ENCODE results near the gene TMEM145.

The TMEM145 gene

GRCh38 chr19:42290136-42290522, 23.0 kb upstream of the TMEM145 start:
- DNase-seq: no peak

DNA sequence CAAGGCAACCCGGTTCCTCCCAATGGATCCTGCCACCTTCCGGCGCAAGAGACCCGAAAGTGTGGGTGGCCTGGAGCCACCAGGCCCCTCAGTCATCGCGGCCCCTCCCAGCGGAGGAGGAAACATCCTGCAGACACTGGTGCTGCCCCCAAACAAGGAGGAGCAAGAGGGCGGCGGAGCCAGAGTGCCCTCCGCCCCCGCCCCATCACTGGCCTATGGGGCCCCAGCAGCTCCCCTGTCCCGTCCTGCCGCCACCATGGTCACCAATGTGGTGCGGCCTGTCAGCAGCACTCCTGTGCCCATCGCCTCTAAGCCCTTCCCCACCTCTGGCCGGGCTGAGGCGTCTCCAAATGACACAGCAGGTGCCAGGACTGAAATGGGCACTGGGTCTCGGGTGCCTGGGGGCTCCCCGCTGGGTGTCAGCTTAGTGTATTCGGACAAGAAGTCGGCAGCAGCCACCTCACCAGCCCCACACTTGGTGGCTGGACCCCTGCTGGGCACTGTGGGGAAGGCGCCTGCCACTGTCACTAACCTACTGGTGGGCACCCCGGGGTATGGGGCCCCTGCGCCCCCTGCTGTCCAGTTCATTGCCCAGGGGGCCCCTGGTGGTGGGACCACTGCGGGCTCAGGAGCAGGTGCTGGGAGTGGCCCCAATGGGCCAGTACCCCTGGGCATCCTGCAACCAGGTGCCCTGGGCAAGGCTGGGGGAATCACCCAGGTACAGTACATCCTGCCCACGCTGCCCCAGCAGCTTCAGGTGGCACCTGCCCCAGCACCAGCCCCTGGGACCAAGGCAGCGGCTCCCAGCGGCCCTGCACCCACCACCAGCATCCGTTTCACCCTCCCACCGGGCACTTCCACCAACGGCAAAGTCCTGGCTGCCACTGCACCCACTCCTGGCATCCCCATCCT, 22.3 kb upstream of the TMEM145 start:
- DNase-seq: no peak

- no peak for DNase-seq
Observed at GRCh38 chr19:42291435-42291810, 21.7 kb upstream of the TMEM145 start.

GRCh38 chr19:42292042-42292960, 20.8 kb upstream of the TMEM145 start:
- DNase-seq: no peak

GRCh38 chr19:42292963-42293362, 20.1 kb upstream of the TMEM145 start:
- no peak for DNase-seq

DNA sequence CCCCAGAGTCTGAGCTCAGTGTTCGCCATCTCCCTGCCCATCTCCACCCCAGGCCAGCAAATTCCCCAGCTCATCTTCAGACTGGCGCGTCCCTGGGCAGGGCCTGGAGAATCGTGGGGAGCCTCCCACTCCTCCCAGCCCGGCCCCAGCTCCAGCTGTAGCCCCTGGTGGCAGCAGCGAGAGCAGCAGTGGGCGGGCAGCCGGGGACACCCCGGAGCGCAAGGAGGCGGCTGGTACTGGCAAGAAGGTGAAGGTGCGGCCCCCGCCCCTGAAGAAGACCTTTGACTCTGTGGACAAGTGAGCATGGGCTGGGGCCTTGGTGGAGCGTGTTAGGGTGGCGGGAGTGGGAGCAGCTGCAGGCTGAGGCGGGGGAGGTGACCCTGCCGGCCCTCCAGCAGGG, 19.6 kb upstream of the TMEM145 start:
- DNase-seq: no peak

GRCh38 chr19:42293948-42294347, 19.2 kb upstream of the TMEM145 start:
- no peak for DNase-seq

GRCh38 chr19:42294471-42295137, 18.5 kb upstream of the TMEM145 start:
- DNase-seq: no peak

GRCh38 chr19:42295342-42295741, 17.8 kb upstream of the TMEM145 start:
- no peak for DNase-seq

DNA sequence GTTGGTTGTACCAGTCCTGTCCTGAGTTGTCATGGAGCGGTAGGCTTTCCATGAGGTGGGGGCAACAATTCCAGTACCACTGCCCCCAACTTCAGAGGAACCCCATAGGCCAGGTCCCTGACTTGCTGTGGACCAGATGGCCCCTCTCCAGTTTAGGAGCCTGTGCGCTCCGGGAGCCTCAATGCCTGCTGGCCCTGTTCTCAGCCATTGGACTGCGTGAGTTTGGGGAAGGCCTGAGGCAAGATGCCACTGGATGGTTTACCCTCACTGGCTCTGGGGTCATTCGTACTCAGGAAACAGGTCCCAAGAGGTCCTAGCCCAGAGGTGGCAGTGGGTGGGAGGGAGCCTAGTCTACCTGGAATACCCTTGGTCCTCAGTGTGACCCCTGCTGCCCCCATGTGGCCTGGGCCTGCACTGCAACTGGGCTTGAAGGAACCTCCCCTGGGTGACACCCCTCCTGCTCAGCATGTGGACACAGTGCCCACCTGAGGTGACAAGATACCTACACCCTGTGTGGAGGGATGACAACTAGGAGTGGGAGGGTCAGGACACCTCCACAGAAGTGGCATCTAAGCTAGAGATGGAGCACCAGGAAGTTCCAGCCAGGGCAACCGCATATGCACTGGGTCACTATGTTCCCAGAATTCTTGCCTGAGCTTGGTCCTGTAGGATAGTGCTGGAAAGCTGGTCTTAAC, 17.1 kb upstream of the TMEM145 start:
- peak; percentile 61 for DNase-seq

DNA sequence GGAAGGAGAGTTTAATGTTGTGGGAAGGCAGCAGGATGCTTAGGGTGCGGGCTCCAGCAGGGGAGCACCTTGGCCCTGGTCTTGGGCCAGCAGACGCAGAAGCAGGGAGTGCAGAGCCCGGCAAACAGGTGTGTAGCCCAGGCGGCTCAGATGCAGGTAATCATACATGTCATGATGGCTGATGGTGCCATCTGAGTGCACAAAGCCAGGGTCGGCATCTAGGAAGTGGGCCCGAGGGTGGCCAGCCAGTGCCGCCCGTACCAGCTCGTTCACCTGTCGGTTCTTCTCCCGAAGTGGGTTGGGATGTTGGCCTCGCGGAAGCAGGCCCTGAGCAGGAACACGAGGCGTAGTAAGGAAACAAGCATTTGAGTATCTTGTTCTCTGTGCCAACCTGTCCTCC, 16.1 kb upstream of the TMEM145 start:
- no peak for DNase-seq

DNA sequence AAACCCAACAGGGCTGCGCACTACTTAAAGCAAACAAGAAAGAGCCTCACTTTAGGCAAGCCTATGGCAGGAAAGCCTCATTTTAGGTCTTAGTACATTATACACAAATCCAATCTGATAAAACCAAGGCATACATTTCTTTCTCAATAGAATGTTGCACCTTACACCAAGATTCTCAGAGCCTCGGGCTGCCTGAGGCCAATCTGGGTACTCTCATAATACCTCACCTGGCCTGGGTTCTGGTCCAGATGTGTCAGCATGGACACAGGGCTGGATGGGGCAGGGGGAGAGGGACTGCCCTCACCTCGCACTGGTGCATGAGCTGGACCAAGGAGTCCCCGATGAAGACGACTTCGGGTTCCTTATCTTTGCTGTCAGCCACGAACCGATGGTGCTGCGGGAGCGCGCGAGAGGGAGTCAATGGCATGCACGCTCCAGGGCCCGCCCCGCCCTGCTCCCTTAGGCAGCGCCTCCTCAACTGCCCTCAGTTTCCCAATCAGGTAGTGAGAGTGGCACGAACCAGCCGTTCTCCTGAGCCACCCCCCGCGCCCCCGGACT, 11.4 kb upstream of the TMEM145 start, which contains the start of gene PRR19:
Gene PRR19 (plus strand): TSS at position 487 of the 558 bp plus-strand sequence. CDS start 7,453 bp downstream, outside the sequence.
- DNase-seq: no peak

- DNase-seq: no peak
Observed at GRCh38 chr19:42303101-42303464, 10.0 kb upstream of the TMEM145 start.

DNA sequence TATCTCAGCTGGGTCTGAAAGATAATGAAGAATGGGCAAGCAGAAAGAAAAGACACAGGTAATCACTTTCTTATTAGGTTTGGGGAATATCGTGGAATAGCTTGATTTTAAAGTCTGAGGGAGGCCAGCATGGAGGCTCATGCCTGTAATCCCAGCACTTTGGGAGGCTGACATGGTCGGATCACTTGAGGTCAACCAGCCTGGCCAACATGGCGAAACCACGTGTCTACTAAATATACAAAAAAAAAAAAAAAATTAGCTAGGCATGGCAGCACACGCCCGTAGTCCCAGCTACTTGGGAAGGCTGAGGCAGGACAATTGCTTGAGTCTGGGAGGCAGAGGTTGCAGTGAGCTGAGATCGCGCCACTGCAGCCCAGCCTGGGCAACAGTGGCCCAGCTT, 9.2 kb upstream of the TMEM145 start:
- DNase-seq: no peak

GRCh38 chr19:42306646-42307045, 6.5 kb upstream of the TMEM145 start:
- DNase-seq: no peak

- DNase-seq: no peak
Observed at GRCh38 chr19:42309686-42310085, 3.4 kb upstream of the TMEM145 start.

DNA sequence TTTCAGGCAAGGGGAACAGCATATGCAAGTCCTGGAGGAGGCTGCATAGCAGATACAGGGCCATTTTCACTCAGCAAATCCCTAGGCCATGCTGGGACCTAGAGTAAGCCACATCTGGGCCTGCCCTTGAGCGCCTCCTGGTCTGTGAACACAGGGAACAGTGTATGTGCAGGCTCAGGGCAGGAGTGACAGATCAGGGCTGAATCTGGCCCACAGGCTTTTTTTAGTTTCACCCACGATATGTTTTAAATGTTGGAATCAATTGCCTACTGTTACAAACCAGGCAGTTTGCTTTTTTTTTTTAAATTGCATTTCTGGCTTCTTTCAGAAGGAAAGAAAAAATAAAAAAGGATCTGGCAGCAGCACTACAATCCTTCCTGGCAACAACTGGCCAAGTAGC, 1.5 kb upstream of the TMEM145 start:
- no peak for DNase-seq

GRCh38 chr19:42312370-42312769, 739 bp upstream of the TMEM145 start:
- DNase-seq: no peak

- DNase-seq: no peak
Observed at GRCh38 chr19:42313840-42314755, 989 bp downstream of the TMEM145 start.

GRCh38 chr19:42315024-42315423, 1.9 kb downstream of the TMEM145 start:
- no peak for DNase-seq

Data from fibroblast of skin of scalp (primary cell).